RWPE2 (cell line): Measurements from ENCODE around the gene TERT.

Experiments used
- ATAC-seq: fragments of 200-7000 bp; cut with Tn5 transposase; 3 replicates; pipeline ENCODE4 v1.9.1; 2021; ENCODE audit warnings: low read depth
- DNase-seq: peaks from one replicate; pipeline ENCODE4 v3.0.0-alpha.2; 2020; ENCODE audit warnings: low spot score
- H3K27ac ChIP-seq: fragments of 450-650 bp; 2 replicates; pipeline ENCODE4 v1.5.1; 2017; ENCODE audit warnings: mild to moderate bottlenecking; ENCODE audit not compliant: poor library complexity, severe bottlenecking
- H3K27me3 ChIP-seq: fragments of 250-450 bp; sonication (Bioruptor Pico); 2 replicates; pipeline ENCODE4 v1.5.1; 2021; ENCODE audit warnings: mild to moderate bottlenecking, moderate library complexity; ENCODE audit not compliant: insufficient read depth, poor library complexity, severe bottlenecking
- H3K36me3 ChIP-seq: fragments of 250-450 bp; sonication (Bioruptor Pico); 2 replicates; pipeline ENCODE4 v1.5.1; 2020; ENCODE audit warnings: low read depth, mild to moderate bottlenecking, moderate library complexity
- H3K4me1 ChIP-seq: fragments of 250-450 bp; sonication (Bioruptor Pico); 2 replicates; pipeline ENCODE4 v1.5.1; 2021; ENCODE audit warnings: mild to moderate bottlenecking, moderate library complexity; ENCODE audit not compliant: insufficient read depth, poor library complexity, severe bottlenecking
- H3K4me3 ChIP-seq: fragments of 250-450 bp; sonication (Bioruptor Pico); 2 replicates; pipeline ENCODE4 v1.5.1; 2021; ENCODE audit warnings: mild to moderate bottlenecking, moderate library complexity; ENCODE audit not compliant: severe bottlenecking
- H3K9me3 ChIP-seq: fragments of 250-450 bp; sonication (Bioruptor Pico); 2 replicates; pipeline ENCODE4 v1.5.1; 2021; ENCODE audit warnings: mild to moderate bottlenecking, moderate library complexity; ENCODE audit not compliant: severe bottlenecking
- CTCF ChIP-seq: fragments of 450-650 bp; IDR thresholded peaks from one replicate; pipeline ENCODE4 v1.5.1; 2017; ENCODE audit warnings: mild to moderate bottlenecking, moderate library complexity; ENCODE audit not compliant: poor library complexity, severe bottlenecking

The TERT gene

GRCh38 chr5:1319436-1320256, 24.8 kb upstream of the TERT start:
- ATAC-seq (no peak), DNase-seq (peak; percentile 65)
- Histone ChIP-seq H3K27me3 (no peaks in the 10 kb centered on the region), H3K4me3 (no peak overlapping the region), H3K36me3 (peaks cover 72% of the 10 kb centered on the region), H3K27ac (no peak overlapping the region), H3K9me3 (no peaks in the 10 kb centered on the region), H3K4me1 (peaks cover 23% of the 10 kb centered on the region)
- no peak for TF ChIP-seq CTCF

GRCh38 chr5:1318659-1319251, 23.9 kb upstream of the TERT start:
- DNase-seq (peak; percentile 74), ATAC-seq (no peak)
- no peak overlapping the region for H3K27ac ChIP-seq

GRCh38 chr5:1317921-1318565, 23.2 kb upstream of the TERT start:
- ATAC-seq (no peak), DNase-seq (no peak)
- Histone ChIP-seq H3K4me1 (peaks cover 21% of the 10 kb centered on the region), H3K36me3 (peaks cover 58% of the 10 kb centered on the region), H3K27me3 (no peaks in the 10 kb centered on the region), H3K9me3 (no peaks in the 10 kb centered on the region), H3K27ac (peak overlapping the region; percentile 88), H3K4me3 (no peak overlapping the region)
- no peak for TF ChIP-seq CTCF

More at GRCh38 chr5:1318659-1319251, 23.9 kb upstream of the TERT start:
- Histone ChIP-seq H3K27me3 (no peaks in the 10 kb centered on the region), H3K4me1 (peaks cover 21% of the 10 kb centered on the region), H3K9me3 (no peaks in the 10 kb centered on the region), H3K4me3 (no peak overlapping the region), H3K36me3 (peaks cover 63% of the 10 kb centered on the region)
- no peak for TF ChIP-seq CTCF

GRCh38 chr5:1316588-1317340, 21.9 kb upstream of the TERT start:
- peak overlapping the region; percentile 88 for H3K27ac ChIP-seq
- H3K27me3 ChIP-seq, result no peaks in the 10 kb centered on the region
- DNase-seq (no peak), ATAC-seq (peak; percentile 4; the same call in 1 of the 3 replicates)
- no peaks in the 10 kb centered on the region for H3K9me3 ChIP-seq
- peaks cover 46% of the 10 kb centered on the region for H3K36me3 ChIP-seq
- TF ChIP-seq CTCF, result no peak
- H3K4me1 ChIP-seq, result peaks cover 21% of the 10 kb centered on the region
- no peak overlapping the region for H3K4me3 ChIP-seq
